ENCODE results near the gene ARHGAP23.

DNA sequence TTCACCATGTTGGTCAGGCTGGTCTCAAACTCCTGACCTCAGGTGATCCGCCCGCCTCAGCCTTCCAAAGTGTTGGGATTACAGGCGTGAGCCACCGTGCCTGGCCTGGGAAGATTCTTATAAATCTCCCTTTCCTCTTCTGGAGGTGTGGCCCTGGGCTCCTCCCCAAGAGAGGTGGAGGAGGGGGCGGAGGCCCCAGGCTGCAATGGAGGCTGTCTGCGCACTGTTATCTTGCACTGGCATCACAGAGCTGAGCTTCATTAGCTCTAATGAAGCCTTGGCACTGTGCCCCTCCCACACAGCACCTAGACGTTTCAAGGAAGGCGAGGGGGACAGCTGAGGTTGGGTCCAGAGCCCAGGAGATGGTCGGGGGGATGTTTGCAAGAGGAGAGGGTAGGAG, 7.5 kb downstream of the ARHGAP23 start:
- no peak for TF ChIP-seq EZH2 (IDR thresholded peaks at IDR 0.05; ENCODE audit: low read length)
- TF ChIP-seq, protein P1, sequence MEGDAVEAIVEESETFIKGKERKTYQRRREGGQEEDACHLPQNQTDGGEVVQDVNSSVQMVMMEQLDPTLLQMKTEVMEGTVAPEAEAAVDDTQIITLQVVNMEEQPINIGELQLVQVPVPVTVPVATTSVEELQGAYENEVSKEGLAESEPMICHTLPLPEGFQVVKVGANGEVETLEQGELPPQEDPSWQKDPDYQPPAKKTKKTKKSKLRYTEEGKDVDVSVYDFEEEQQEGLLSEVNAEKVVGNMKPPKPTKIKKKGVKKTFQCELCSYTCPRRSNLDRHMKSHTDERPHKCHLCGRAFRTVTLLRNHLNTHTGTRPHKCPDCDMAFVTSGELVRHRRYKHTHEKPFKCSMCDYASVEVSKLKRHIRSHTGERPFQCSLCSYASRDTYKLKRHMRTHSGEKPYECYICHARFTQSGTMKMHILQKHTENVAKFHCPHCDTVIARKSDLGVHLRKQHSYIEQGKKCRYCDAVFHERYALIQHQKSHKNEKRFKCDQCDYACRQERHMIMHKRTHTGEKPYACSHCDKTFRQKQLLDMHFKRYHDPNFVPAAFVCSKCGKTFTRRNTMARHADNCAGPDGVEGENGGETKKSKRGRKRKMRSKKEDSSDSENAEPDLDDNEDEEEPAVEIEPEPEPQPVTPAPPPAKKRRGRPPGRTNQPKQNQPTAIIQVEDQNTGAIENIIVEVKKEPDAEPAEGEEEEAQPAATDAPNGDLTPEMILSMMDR (optimal IDR thresholded peaks at IDR 0.05 in 1 of 3, IDR thresholded peaks at IDR 0.05 in 1 of 3, conservative IDR thresholded peaks at IDR 0.05 in 1 of 3; ENCODE audit: extremely low read depth in 1 of 3, insufficient read depth in 2 of 3, low read length in 3 of 3): no peak

Data from keratinocyte (primary cell).